Stimulated activated CD8-positive, alpha-beta memory T cell treated with anti-CD3 and anti-CD28 coated beads, Interleukin-4, amount 100 ng/mL, for 48 hours (primary cell): Measurements from ENCODE around the gene CORO2B.

ENCODE experiments used
- DNase-seq: peaks from one replicate; pipeline ENCODE4 v3.0.0-alpha.2; 2020

The CORO2B gene

GRCh38 chr15:68574629-68575028 lies 4.2 kb upstream of the CORO2B start:
- no peak for DNase-seq

GRCh38 chr15:68576235-68576892 lies 2.4 kb upstream of the CORO2B start:
- DNase-seq: no peak

GRCh38 chr15:68578175-68578979 lies 416 bp upstream of the CORO2B start:
- DNase-seq: peak; percentile 55

GRCh38 chr15:68580026-68580882 lies 1.5 kb downstream of the CORO2B start:
- DNase-seq: no peak

- DNase-seq: no peak
Observed at GRCh38 chr15:68580883-68581155, 2.0 kb downstream of the CORO2B start.

- DNase-seq: no peak
Observed at GRCh38 chr15:68581725-68582124, 2.9 kb downstream of the CORO2B start.

GRCh38 chr15:68582236-68582635 lies 3.4 kb downstream of the CORO2B start:
- DNase-seq: no peak

- DNase-seq: no peak
Observed at GRCh38 chr15:68582864-68583263, 4.1 kb downstream of the CORO2B start.

- no peak for DNase-seq
Observed at GRCh38 chr15:68583321-68583720, 4.5 kb downstream of the CORO2B start.

GRCh38 chr15:68583936-68584755 lies 5.4 kb downstream of the CORO2B start:
- DNase-seq: no peak

- DNase-seq: no peak
Observed at GRCh38 chr15:68584756-68585573, 6.2 kb downstream of the CORO2B start.

GRCh38 chr15:68585574-68586273 lies 6.9 kb downstream of the CORO2B start:
- DNase-seq: no peak

- DNase-seq: no peak
Observed at GRCh38 chr15:68586274-68586961, 7.6 kb downstream of the CORO2B start.

- no peak for DNase-seq
Observed at GRCh38 chr15:68587769-68588385, 9.1 kb downstream of the CORO2B start.

- DNase-seq: no peak
Observed at GRCh38 chr15:68589053-68589452, 10.3 kb downstream of the CORO2B start.

GRCh38 chr15:68589783-68590710 lies 11.3 kb downstream of the CORO2B start:
- DNase-seq: no peak

GRCh38 chr15:68590721-68591389 lies 12.1 kb downstream of the CORO2B start:
- no peak for DNase-seq

- DNase-seq: no peak
Observed at GRCh38 chr15:68592054-68592453, 13.3 kb downstream of the CORO2B start.
